ENCODE measurements around the gene VPS37B.

VPS37B gene

DNA sequence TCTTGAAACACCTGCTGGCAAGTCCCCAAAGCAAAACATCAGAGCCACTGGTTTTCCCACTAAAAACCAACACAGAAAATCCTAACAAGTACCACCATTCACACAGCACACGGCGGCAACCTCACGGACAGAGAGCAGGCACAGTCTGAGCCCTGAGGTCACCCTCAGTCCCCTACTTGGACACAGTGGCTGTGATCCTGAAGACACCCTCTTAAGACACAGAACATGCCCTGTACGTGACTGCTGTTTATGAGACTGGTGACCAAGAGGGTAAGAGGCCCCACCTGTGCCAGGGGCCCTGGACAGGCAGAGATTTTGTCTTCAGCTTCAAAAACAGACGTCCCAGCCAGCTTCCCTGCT is 31.1 kb downstream of the VPS37B start:
- DNase-seq: no peak

DNA sequence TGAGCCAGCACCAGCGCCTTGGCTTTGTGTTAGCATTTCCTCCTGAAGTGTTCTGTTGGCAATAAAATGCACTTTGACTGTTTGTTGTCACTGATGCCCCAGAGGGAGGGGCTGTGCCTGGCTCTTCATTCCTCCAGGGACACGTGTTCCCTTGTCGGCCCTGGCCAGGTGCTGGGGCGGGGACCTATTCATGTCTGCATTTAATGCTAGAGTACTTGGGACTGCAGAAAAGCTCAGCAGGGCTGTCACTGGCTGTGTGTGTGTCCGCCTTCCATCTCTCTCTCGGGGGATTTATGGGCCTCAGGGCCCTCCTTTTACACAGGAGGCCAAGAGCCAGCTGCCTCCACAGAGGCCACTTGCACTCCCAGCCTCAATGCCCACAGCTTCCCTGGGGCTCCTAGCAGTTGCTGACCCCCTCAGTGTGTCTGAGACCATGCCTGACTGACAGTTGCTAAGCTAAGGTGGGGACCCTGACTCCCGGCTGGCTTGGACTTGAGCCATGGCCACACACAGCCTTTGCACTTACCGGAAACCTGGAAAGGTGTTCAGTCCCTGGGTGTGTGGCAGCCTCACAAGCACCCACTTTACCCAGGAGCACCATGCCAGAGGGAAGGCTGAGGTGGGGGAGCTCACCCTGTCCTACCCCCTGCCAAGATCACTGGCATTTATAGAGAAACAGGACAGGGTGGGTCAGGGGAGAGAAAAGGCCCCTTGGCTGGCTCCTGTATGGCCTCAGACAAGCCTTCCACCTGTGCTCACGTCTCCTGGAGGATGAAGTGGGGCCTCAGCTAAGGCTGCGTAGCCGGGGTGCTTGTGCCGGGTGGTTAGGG is 32.8 kb downstream of the VPS37B start:
- DNase-seq: no peak

DNA sequence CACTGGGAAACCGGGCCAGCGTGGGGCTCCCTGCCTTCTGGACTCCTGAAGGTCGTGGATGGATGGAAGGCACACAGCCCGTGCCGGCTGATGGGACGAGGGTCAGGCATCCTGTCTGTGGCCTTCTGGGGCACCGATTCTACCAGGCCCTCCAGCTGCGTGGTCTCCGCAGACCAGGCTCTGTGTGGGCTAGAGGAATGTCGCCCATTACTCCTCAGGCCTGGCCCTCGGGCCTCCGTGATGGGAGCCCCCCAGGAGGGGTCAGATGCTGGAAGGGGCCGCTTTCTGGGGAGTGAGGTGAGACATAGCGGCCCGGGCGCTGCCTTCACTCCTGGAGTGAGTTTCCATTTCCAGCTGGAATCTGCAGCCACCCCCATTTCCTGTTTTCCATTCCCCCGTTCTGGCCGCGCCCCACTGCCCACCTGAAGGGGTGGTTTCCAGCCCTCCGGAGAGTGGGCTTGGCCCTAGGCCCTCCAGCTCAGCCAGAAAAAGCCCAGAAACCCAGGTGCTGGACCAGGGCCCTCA is 33.8 kb downstream of the VPS37B start:
- no peak for DNase-seq

DNA sequence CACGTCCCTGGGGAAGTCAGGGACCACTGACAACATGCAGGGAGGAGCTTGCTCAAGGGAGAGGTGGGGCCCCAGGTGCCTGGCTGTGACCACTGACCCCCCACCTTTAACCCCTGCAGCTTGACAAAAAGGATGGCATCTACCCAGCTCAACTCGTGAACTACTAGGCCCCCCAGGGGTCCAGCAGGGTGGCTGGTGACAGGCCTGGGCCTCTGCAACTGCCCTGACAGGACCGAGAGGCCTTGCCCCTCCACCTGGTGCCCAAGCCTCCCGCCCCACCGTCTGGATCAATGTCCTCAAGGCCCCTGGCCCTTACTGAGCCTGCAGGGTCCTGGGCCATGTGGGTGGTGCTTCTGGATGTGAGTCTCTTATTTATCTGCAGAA is 34.3 kb downstream of the VPS37B start:
- no peak for DNase-seq

DNA sequence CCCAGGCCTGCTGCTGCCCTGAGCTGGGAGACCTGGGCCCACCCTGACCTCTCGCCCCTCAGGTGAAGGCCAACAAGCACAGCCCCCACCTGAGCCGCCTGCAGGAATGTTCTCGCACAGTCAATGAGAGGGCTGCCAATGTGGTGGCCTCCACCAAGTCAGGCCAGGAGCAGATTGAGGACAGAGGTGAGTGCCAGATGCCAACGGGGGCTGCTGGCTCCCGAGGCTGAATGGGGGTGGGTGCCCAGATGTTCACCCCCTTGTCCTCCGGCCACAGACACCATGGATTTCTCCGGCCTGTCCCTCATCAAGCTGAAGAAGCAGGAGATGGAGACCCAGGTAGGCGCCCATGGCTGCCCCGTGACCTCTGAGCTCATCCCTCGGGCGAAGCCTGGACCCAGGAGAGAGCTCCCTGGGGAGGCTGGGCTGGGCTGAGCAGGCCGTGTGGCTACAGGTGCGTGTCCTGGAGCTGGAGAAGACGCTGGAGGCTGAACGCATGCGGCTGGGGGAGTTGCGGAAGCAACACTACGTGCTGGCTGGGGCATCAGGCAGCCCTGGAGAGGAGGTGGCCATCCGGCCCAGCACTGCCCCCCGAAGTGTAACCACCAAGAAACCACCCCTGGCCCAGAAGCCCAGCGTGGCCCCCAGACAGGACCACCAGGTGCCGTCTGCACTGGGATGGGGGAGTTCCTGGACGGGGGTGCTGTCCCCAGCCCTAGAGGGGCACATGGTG is 34.9 kb downstream of the VPS37B start:
- no peak for DNase-seq

DNA sequence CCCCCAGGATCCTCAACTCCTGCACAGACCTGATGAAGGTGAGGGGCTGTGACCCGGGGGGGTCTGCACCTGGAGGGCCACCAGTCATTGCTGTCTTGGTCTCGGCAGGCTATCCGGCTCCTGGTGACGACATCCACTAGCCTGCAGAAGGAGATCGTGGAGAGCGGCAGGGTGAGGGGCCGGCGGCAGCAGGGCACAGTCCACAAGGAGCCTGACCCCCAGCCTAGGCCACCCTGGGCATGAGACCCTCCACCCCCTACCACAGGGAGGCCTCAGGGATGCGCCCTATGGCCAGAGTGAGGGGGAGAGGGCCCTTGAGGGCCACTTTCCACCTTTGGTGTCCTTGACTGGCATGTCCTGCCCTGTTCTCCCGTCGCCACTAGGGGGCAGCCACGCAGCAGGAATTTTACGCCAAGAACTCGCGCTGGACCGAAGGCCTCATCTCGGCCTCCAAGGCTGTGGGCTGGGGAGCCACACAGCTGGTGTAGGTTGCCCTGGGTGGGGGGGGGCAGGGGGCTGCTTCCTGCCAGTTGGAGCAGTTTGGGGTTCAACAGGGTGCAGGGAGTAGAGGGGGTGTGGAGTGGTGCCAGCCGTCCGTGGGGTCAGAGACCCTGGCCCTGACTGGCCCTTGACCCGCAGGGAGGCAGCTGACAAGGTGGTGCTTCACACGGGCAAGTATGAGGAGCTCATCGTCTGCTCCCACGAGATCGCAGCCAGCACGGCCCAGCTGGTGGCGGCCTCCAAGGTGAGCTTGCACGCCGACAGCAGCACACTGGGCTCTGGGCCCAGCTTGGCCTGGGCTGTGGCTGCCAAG is 35.7 kb downstream of the VPS37B start:
- DNase-seq: peak; percentile 75

DNA sequence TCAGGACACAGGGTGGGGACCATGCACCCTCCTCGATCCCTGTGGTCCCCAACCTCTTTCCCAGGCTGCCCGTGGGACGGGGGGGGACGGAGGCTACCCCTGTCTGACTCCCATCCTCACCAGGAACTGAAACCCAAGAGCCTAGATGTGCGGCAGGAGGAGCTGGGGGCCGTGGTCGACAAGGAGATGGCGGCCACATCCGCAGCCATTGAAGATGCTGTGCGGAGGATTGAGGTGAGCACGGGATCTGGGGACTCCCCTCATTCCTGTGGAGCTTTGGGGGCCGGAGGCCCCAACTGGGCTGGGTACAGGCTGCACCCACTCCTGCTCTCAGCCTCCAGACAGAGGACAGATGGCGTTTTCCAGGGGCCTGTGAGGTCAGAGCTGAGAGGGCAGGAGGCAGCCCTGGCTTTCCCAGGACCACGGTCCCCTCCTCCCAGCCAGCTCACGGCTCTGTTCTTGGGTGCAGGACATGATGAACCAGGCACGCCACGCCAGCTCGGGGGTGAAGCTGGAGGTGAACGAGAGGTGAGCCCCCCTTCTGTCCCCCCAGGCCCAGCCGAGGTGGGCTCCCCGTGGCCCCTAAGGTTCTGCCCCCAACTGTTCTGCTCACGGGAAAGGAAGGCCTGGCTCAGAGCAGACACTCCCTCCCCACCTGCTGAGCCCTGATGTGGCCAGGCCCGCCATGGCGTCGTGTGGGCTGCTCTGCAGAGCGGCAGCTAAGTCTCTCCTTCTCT is 36.5 kb downstream of the VPS37B start:
- no peak for DNase-seq

DNA sequence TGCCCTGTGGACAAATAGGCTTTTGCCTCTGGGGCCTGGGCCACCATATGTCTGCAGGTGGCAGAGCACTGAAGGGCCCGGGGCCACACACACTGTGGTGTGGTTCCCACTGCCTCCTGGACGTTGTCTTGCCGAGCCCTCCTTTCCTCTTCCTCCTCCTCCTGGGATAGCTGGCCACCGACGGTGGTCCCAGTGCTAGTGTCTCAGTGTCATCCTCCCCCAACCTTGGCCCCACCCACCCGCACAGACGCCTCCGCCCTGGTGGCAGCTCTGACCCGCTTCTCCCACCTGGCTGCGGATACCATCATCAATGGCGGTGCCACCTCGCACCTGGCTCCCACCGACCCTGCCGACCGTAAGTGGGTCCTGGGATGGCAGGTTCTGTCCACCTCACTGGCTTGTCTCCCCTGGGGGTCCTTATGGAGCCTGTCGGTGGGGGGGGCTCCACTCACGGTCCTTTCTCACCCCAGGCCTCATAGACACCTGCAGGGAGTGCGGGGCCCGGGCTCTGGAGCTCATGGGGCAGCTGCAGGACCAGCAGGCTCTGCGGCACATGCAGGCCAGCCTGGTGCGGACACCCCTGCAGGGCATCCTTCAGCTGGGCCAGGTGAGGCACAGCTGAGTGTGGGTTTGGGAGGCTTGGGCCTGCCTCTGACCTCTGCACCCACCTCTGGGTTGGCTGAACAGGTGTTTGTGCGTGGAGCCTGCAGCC is 37.2 kb downstream of the VPS37B start:
- DNase-seq: no peak

DNA sequence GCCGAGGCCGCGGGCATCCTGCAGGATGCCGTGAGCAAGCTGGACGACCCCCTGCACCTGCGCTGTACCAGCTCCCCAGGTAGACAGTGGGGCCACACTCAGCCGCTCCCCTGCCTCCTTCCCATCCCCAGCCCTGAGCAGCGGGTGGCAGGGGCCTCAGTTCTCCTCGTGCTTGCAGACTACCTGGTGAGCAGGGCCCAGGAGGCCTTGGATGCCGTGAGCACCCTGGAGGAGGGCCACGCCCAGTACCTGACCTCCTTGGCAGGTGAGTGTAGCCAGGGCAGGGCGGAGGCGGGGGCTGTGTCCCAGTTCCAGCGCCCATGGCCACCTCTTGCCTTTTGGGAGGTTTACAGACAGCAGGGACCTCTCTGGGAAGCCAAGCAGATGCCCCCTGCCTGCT is 37.8 kb downstream of the VPS37B start:
- no peak for DNase-seq

DNA sequence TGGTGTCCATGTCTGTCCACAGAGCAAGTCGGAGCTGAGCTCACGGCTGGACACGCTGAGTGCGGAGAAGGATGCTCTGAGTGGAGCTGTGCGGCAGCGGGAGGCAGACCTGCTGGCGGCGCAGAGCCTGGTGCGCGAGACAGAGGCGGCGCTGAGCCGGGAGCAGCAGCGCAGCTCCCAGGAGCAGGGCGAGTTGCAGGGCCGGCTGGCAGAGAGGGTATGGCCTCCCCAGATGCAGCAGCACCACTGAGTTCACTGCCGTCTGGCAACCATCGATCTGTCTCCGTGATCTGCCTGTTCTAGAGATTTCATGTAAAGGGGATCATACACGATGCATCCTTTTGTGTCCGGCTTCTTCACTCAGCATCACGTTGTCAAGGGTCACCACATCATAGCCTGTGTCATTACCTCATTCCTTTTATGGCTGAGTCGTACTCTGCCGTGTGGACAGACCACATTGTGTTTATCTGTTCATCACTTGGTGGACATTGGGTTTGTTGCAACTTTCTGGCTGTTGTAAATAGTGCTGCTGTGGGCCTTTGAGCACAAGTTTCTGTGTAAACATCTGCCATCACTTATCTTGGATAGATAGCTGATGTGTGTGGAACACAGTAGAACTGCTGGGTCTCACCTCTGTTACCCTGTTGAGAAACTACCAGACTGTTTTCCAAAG is 38.8 kb downstream of the VPS37B start:
- no peak for DNase-seq

DNA sequence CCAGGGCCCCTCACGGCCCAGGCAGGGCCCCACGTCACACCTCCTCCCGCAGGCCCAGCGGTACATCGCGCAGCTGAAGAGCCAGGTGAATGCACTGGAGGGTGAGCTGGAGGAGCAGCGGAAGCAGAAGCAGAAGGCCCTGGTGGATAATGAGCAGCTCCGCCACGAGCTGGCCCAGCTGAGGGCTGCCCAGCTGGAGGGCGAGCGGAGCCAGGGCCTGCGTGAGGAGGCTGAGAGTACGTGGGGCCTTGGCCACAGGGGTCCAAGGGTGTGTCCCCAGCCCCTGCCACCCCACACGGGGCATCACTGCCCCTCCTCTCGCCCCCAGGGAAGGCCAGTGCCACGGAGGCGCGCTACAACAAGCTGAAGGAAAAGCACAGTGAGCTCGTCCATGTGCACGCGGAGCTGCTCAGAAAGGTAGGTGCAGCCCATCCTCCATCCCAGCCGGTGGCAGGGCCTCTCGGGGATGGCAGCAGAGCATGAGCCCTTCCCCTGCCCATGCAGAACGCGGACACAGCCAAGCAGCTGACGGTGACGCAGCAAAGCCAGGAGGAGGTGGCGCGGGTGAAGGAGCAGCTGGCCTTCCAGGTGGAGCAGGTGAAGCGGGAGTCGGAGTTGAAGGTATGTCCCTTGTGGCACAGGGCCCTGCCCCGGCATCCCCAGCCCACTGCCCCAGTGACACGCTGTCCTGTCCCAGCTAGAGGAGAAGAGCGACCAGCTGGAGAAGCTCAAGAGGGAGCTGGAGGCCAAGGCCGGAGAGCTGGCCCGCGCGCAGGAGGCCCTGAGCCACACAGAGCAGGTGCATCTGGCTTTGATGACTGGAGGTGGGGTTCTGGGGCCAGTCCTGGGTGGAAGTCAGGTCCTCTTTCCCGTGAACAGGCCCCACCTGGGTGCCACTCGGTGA is 39.7 kb downstream of the VPS37B start:
- DNase-seq: no peak

DNA sequence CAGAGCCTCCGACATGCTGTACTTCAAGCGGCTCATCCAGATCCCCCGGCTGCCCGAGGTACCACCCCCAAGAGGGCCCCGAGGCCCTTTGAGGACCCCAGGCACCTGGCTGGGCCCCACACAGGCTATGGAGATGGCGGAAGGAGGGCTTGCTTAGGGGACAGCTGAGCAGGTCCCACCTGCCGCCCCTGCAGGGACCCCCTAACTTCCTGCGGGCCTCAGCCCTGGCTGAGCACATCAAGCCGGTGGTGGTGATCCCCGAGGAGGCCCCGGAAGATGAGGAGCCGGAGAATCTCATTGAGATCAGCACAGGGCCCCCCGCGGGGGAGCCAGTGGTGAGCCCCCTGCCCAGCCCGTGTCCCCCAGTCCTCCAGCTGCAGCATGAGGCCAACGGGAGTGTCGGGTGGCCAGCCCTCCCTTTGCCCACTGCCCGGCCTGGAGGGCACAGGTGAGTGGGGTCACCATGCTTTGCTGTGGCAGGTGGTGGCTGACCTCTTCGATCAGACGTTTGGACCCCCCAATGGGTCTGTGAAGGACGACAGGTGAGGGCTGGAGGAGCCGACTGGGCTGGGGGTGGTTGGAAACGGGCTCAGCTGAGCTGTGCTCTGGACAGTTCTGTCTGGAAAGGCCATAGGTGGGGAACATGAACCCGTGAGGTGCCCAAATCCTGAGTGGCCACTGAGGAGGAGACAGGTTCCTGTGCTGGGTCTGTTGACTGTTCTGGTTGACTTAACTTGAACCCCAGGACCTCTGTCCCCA is 40.7 kb downstream of the VPS37B start:
- DNase-seq: no peak

DNA sequence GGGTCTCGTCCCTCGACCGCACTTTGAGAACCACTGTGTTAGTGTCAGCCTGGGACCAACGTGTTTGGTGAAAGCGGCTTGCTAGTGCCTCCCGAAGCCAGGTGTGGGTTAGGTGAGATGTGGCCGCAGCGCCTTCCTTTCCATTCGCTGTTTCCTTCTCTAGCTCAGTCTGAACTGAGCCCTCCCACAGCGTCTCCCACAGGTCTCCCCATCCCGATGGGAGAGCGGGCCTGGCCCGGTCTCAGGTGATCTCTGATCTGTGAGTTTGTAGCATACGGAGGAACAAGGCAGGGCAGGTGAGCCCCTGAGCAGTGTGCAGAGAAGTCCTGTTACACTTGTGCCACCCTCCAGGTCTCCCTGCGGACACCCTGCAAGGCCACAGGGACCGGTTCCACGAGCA is 41.4 kb downstream of the VPS37B start:
- no peak for DNase-seq

DNA sequence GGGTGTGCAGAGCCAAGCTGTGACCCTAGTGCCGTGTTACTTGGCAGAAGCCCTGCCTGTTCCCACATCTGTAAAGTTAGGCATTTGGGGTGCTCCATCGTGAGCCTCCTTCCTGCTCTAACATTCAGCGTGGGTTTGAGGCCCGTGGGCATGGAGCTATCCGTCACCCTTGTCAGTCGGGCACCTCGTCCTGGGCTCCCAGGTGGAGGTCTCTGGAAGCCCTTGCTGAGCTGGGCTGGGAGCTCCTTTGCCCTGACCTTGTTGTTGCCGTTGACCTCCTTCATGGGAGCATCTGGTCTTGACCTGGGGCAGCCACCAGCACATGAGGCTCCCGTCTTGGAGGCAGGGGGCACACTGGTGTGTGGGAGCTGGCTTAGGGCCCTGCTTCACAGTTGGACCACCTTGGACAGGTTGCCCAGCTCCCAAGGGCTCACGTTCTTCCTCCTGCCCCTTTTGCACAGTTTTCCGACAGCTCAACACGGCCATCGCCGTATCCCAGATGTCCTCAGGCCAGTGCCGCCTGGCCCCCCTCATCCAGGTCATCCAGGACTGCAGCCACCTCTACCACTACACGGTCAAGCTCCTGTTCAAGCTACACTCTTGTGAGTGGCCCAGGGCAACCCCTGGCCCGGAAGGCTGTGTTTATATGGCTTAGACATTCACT is 42.2 kb downstream of the VPS37B start:
- DNase-seq: no peak

DNA sequence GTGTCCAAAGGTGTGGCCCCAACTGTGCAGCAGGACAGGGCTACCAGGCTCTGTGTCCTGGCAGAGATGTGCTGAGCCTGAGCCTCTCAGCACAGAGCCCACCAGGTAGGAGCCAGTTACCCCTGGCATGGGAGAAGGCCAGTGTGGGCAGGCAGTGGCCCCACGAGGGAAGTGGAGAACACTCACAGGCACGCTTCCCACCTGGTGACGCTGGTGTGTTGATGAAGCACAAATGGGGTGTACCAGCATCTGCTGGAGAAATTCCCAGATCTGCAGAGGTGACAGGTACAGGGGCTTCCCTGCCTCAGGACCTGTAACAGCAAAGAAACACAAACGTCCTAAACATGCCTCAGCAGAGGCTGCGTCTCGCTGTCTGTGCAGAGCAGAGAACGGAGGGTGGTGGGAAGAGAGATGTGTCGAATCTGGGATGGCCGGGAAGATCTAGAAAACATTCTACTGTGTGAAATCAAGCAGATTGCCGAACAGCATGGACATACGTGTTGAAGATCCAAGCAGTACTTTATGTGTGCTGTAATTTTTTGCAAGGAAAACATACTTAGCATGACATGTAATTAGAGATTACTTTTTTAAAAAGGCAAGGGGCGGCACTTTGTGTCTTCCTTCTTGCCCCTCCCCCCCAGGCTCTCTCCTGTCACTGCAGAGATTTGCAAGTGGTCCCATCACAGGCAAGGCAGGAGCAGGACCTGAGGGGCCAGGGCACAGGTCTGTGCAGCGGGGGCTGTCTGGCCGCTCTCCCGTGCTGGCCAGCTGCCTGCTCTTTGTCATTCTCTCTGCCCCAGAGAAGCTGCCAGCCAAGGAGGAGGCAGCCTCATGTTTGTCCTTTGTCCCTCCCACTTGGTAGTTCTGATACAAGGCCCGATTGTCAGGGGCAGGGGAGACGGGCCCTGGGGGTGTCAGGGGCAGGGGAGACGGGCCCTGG is 43.3 kb downstream of the VPS37B start:
- no peak for DNase-seq

DNA sequence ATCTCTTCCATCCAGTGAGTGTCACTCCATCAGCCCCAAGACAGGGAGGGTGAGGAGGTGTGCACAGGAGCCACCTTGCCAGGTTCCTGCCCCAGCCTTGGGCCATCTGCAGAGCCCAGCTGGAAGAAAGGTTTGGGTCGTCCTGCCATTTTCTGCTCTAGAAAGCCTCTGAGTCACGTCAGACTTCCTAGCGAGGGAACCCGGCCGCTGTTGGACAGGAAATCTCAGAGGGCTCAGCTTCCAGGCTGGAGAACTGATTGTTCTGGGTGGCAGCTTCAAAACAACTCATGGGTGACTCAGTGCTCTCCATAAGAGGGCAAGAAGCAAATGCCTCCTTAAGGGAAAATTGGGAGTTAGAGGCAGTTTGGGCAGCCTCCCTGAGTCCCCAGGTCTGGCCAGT is 44.1 kb downstream of the VPS37B start:
- DNase-seq: no peak

DNA sequence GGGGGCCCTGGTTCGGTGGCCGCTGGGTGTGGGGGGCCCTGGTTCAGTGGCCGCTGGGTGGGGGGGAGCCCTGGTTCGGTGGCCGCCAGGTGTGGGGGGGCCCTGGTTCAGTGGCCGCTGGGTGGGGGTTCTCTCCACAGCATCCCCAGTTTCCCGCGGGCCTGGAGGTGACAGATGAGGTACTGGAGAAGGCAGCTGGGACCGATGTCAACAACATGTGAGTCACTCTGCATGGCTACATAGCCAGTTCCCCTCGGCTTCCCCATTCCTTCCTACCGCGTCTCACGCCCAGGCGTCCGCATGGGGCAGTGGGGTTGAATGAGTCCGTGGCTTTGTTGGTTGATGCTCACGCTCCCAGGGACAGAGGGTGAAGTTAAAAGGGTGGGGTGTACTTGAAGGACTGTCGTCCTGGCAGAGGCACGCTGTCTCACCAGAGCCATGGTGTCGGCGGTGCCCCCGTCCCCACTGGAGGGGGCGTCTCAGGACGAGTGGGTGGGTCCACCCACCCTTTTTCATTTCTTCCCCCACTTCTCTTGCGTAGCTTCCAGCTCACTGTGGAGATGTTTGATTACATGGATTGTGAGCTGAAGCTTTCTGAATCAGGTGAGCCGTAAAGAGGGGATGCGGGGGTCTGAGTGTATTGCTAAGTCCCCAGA is 45.1 kb downstream of the VPS37B start:
- DNase-seq: no peak
